HG02571 (cell line): ENCODE measurements around the gene SH3PXD2B.
"Not testable (repeated sequence)": the region's sequence is repeated elsewhere in the genome, so short reads cannot be mapped to it uniquely, and the experiment has no call there.

Experiments used
- ATAC-seq: cut with Tn5 transposase; IDR thresholded peaks from one replicate; pipeline ENCODE4 v1.9.1; 2021; ENCODE audit warnings: mild to moderate bottlenecking, moderate library complexity; ENCODE audit not compliant: unreplicated experiment

The SH3PXD2B gene

DNA sequence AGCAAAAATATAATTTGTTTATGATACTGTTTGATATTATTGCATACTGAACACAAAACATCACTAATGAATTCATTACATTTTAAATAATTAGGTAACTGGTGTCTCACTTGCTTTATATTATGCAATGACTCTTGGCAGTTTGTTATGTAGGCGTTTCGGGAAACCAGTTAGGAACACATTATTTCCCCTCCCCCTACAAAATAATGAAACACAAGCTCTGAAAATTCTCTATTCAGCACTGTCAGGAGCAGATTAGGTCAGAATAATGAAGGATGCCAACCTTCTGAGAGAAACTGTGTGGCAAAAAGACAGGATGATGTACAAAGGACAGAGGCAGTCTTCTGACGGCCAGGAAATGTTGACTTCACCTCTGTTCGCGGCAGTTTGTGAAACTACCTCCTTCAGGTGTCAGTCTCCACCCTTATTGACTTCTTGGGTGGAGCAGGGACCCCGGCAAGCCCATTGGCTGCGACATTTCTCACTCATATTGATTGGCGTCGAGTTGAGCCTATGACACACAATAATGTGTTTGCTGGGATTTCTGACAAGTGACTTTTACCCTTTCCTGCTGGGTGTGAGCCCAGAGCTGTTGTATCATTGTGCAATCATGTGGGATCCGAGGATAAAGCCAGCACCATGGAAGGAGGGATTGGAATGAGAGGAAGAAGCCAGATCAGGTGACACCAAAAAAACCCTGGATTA lies 33.9 kb downstream of the SH3PXD2B start:
- no peak for ATAC-seq

DNA sequence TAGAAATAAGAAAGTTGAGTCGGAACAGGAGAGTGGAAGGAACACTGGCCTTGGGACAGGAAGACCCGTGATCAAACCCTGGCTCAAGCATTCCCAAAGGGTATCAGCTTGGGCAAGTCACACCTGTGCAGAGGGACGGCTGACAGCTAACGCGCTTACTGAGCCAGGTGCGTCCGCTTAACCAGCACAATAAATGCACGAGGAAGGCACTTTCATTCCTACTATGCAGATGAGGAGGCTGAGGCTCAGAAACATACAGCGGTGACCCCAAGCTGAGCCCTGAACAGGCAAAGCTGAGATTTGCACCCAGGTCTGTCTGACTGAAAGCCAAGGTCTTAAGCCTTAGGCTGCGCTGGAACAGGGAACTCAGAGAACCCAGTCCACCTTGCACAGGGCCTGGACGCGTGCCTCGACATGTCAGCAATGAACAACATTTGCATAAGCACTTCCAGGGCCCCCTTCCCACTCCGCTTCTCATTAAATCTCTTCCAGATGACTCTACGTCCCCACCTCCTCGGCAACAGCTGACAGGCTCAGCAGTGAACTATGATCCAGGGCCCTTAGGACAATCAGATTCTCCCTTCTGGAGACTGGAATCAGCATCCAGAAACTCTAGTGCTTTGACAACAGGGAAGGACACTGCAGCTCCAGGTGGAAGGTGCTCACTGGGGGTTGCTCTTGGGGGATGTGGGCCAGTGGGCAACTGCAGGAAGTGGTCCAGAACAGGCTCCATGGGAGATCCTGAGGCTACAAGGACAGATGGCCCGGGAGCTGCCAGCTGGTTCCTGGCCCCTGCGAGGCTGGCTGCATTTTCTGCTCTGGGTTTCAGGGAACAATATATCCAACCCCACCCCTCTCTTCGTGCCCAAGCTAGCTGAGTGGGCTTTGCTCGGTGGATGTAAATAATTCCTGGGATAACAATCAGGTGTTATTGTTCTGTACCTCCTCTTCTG lies 35.2 kb downstream of the SH3PXD2B start:
- ATAC-seq = no peak

DNA sequence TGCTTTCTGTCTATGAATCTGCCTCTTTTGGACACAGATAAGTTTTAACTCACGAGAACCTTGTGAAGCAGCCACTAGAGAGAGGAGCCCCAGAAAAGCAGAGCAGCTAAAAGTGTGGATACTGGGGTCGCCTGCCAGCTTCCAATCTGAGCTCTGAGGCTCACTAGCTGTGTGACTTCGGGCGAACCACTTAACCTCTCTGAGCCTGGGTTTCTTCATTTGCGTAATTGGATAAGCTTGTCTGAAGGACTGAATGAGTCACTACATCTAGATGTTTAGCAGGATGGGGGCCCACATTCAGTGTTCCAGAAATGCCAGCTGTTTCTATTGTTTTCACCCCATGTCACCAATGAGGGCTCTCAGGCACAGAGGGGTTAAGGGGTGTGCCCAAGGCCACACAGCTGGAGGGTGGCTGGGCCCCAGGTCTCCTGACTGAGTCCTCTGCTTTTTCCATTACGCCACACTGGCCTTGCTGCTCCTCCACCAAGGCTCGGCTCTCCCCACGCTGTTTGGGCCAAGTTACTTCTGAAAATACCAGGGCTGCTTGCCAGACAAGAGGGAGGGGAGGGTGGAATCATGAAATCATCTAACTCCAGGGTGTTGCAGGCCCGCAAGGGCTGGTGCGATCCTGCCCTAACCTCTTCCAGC lies 36.2 kb downstream of the SH3PXD2B start:
- no peak for ATAC-seq

DNA sequence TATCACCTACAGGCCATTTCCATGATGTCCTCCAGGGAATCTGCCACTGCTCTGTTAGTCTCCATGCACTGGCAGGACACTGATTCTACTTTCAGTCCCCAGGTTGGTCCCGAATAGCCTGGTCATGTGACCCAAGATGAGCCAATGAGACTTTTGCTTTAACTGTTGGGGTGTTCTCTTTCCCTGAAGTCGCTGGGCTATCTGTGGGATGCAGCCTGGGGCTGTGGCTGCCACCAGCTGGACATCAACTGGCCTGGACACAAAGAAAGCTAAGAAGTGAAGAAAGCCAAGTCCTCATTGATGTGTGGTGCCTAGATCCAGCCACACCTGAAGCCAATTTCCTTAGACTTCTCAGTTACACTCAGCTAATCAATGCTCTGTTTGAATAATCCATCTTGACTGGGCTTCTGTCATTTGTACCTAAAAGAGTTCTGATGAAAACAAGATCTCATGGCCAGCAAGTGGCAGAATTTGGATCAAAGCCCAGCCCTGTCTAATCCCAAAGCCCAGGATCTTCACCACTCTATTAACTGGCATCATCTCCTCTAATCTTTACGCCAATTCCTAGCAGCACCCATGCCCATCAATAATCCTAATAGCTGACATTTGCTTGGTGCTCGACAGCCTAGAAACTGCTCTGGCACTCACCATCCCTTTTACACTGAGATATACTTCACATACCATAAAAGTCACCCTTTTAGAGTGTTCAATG lies 37.0 kb downstream of the SH3PXD2B start:
- no peak for ATAC-seq

DNA sequence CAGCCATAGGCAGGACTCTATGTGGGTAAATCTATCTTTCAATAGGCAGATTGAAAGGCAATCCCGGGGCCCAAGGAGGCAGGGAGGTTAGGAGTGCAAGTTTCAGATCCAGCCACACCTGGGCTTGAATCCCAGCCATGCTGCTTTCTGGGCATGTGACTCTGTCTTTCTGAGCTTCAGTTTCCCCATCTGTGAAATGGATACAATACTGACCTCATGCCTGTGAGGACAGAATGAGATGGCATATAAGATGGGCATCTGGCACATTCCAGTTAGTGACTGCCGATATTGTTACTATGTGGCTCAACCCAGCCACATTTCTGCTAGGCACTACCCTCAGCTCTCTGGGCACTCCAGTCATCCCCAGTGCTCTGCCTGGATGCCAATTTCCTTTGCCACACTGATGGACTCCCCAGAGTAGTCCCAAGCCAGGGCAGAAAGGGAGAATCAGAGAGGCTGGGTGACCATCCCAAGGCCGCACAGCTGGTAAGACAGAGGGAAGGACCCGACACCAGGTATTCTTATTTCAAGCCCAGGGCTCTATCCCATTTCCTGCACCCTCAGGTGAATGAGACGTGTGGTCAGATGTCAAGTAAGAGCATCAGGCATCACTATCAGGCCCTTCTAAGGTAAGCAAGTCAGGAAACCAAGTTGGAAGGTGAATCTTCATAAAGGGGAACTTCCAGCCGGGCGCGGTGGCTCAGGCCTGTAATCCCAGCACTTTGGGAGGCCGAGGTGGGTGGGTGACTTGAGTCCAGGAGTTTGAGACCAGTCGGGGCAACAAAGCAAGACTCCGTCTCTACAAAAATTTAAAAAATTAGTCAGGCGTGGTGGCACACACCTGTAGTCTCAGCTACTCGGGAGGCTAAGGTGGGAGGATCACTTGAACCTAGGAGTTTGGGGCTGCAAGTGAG lies 38.7 kb downstream of the SH3PXD2B start:
- ATAC-seq = no peak

DNA sequence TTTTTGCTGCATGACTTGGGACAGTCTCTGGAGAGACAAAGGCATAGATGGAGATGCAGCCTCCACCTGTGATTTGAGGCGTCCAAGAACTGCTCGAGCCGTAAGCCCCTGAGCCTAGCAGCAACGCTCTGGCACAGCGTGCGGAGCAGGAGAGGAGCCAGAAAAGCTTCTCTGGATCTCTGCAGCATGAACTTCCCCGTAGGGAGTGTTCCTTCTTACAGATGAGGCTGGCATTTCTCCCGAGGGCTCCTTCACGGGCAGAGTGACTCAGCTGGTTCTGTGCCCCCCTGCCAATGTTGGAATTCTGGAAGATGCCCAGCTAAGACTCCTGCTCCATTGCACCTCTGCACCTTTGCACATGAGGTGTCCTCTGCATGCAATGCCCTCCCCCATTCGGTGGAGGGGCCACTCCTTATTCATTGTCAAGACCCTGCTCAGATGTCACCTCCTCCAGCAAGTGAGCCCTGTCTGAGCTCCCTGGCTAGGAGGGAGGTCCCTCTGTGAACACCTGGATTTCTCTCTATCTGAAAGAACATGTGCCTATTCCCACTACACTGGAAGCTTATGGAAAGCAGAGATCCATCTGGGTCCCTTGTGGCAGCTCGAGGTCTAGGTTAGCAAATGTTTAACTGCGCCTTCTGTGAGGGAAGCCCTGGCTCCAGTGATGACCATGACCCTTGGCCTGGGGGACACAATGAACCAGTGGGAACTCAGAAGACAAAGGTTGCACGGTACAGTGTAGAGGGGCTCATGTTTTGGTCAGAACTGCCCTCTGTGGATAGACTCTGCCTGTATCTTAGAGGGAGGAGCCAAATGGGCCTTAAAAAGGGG lies 39.6 kb downstream of the SH3PXD2B start:
- ATAC-seq = no peak

DNA sequence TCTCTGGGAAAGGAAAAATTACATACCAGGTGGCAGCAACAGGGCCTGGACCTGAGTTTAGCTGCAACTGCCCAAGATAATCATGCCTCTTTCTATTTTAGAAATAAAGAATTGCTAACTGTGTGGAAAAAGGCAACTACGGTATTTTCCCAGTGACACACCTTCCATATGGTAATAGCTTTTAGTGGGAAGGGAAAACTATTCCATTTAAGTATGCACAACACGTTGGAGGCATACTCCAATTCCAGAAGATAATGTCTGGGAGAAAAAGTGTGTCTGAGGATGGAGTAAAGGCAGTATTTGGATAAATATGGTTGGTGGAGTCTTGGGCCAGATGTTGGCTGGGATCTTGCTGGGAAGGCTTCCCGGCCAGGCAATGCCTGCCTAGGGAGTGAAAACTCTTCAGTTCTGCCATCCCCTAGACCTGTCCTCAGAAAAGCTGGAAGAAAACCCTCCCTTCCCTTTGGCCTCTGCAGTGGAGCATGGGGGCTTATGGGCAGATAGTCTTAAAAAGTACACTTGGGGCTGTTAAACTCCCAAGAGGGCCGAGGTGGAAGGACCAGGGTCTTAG lies 40.6 kb downstream of the SH3PXD2B start:
- no peak for ATAC-seq

DNA sequence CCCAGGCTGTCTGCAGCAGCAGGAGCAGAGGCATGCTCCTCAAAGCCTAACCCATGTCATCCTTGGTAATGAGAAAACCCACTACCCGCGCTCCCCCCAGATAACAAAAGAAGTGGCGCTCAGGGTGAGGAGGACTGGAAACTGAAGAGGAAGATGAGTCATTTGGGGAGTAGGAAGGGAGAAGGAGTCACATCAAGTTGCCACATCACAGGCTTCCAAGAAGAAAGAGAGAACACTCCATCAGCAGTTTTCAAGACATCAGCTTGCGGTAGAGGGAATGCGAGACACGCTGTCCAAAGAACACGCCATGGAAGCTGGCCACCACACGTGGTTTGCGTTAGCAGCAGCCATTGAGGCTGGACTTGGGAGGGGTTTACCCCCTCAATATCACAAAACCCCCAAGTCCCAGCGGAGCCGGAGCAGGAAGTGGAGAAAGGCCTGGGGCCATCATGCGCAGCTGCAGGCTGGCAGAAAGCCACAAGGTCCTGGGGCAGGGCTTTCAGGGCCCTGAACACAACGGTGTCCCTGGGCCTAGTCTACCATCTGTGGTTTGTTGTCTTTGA lies 41.5 kb downstream of the SH3PXD2B start:
- no peak for ATAC-seq

DNA sequence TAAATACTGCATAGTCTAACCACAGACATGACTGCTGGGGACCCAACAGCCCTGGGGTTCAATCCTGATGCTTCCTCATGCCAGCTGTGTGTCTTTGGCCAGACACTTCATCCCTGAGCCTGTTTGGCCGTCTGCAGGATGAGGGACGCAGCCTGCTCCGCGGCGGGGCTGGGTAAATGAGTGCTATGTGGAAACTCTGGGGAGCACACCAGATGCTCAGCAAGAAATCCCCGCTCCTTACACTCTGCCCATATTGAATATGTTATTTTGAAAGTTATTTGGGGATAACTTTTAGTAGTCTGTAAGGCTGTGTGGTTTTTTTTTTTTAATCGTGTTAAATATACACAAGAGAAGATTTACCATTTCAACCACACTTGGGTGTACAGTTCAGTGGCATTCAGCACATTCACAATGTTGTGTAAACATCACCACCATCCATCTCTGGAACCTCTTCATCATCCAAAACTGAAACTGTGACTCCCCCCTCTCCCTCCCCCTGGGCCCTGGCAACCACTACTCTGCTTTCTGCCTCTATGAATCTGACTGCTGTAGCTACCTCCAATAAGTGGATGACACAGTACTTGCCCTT lies 42.7 kb downstream of the SH3PXD2B start:
- no peak for ATAC-seq

DNA sequence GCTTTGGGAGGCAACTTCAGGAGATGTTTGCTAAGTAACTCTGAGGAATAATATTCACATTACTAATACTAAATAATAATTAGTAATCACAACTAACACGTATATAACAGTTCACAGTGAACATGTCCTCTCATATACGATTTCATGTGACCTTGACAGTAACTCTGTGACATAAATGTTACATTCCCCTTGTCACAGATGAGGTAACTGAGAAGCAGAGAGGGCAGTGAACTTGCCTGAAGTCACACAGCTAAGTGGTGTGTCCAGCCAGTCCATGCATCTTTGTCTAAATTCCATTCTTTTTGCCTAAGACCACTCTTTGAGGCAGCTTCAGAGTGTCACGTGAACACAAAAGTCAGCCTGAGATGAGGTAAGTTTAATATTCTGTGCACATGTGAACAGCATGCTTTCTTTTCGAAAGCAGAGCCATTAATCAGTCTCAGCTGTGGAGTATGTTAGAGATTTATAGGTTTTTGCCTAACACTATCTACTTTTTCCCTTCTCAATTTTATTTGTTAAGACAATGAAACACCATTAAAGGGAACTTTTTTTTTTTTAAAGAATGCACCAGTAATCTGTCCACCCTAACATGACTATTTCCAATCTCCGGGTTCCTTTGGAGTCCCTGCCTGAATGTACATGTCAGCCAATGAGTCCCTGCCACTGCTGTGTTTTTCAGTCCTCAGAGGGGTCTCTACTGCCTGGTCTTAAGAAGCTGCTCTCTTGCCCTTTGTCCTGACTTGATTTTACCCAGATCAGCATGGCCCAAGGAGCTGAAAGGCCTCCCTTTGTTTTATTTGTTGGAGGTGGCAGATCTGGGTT lies 43.5 kb downstream of the SH3PXD2B start:
- no peak for ATAC-seq

DNA sequence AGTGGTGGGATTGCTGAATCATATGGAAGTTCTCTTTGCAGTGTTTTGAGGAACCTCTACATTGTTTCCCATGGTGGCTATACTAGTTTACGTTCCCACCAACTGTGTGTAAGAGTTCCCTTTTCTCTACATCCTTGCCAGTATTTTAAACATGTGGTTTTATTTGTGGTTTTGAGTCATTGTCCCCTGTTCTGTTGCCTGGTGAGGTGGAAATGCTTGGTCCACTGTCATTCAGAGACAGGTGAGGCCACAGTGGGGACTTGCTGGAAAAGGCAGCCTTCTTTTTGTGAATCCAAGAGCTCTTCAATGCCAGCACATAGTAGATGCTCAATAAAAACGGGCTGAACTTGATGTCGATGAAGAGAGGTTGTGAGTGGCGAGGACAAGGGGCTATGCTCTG lies 44.2 kb downstream of the SH3PXD2B start:
- ATAC-seq = no peak

DNA sequence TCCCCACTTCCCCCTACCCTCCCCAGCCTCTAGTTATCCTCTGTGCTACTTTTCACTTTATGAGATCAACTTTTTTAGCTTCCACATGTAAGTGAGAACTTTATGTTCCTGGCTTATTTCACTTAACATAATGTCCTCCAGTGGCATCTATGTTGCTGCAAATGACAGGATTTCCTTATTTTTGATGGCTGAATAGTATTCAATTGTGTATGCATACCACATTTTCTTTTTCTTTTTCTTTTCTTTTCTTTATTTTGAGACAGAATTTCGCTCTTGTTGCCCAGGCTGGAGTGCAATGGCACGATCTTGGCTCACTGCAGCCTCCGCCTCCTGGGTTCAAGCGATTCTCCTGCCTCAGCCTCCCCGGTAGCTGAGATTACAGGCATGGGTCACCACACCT lies 44.8 kb downstream of the SH3PXD2B start:
- not testable (repeated sequence) for ATAC-seq

DNA sequence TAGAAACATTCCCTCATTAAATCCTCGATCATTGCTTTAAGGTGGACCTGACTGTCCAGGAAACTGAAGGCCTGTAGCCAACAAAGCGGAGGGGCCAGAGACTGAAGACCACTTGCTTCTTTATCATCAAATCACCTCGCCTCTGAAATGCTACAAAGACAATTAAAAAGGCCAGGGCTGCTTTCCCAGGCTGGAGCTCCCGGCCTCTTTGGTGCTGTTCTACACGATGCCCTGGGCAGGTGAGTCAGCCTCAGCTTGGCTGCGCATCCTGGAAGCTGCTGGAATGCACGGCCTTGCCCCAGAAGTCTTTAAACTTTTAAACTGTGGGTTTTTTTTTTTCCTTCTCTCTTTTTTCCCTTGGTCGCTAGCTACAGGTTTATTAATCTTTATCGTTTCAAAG lies 46.5 kb downstream of the SH3PXD2B start:
- no peak for ATAC-seq

DNA sequence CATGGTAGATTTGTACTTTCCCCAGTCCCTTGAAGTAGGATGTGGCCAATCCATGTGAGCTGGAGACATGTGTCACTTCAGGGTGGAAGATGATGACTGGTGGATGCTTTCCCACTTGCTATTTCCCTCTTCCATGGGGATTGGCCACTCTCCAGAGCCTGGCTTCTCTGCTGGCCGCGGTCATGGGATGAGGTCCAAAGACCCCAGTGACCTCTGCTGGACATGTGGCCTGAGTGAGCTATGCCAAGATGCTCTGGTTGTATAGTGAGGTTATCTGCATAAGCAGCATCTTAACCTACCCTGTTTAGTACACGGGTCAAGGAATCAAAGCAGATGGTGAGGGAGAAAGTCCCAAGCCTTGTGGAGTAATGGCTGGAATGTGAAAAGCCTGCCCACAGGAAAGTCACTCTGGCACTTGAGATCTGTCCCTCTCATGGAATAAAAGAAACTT lies 47.1 kb downstream of the SH3PXD2B start:
- no peak for ATAC-seq

DNA sequence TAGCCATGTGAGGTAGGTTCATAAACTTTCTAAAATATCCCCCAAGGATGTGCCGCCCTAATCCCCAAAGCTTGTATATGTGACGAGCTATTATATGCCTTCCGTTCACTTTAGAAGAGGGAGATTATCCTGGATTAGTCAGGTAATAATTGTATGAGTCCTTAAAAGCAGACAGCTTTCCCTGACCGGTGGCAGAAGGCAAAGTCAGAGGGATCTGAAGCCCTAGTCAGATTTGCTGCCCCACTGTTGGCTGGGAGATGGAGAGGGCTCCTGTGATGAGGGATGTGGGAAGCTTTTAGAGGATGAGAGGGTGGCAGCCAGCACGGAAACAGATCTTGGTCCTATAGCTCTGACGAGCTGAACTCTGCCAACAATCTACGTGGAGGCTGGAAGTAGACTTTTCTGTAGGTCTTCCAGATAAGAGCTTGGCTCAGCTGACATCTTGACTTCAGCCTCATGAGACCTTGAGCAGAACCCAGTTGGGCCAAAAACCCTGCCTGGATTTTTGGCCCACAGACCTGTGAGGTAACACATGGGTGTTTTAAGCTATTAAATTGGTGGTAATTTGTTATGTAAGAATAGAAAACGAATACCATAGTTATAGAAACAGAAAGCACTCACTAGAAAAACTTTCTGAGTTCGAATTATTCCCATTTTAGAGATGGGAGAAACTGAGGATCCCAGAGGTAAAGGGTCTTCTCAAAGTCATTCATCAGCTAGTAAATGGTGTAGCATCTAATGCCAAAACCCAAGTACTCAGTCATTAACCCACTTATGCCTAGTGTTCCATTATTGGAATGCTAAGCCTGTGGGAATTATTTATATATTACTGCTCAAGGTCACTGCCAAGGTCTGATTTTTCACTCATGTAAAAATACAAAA lies 48.9 kb downstream of the SH3PXD2B start:
- ATAC-seq = no peak

DNA sequence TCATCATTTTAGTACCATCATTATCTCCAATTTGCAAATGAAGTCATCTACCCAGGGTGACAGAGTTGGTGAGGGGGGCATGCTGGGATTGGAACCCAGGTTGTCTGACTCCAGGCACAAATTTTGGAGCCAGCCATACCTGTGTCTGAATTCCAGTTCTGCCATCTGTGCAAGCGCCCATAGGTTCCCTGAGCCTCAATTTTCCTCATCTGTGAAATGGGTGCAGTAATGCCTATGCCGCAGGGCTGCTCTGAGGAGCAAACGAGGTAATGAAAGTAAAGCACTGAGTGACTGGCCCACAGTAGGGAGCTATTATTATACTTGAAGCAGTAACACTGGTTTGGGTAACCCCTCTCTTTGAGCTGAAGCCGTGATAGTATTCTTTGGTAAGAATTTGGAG lies 49.6 kb downstream of the SH3PXD2B start:
- ATAC-seq = no peak
